Stimulated activated CD8-positive, alpha-beta memory T cell treated with anti-CD3 and anti-CD28 coated beads, Interleukin-7, amount 100 ng/mL, for 24 hours (primary cell): ENCODE results near the gene MAB21L4.

ENCODE experiments used
- DNase-seq: peaks from one replicate; pipeline ENCODE4 v3.0.0-alpha.2; 2020; ENCODE audit warnings: low read depth

Gene MAB21L4

GRCh38 chr2:240925191-240925567 lies 29.2 kb upstream of the MAB21L4 start:
- no peak for DNase-seq

GRCh38 chr2:240922982-240923537 lies 27.1 kb upstream of the MAB21L4 start:
- DNase-seq: no peak

DNA sequence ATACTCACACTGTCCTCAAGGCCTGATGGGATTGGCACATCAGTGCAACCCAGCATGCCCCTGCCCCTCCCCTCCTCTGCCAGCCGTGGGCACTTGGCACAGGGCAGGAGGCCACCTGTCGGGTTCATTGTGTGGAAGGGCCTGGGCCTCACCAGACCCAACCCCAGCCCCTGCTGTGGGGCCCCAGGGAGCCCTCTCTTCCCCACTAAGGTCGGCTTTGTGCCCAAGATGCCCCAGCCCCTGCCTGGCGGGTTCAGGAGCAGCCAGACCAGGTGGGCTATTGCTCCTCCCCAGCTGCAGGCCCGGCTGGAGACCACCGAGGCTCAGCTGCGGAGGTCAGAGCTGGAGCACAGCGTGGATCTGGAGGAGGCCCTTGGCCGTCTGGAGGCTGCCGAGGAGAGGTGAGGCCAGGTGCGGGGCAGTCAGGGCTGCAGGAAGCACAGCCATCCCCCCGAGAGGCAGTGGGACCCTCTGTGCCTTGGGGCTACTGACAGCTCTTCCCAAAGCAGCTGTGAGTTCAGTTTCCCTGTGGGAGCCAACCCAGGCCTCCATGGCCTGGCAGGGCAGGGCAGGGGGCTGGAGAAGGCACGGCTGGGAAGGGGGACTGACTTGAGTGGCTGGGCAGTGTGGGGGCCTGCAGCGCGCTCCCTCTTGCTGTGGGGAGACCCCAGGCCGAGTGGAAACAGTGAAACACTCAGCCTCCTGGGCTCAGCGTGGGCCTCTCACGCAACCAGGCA lies 26.5 kb upstream of the MAB21L4 start:
- no peak for DNase-seq

DNA sequence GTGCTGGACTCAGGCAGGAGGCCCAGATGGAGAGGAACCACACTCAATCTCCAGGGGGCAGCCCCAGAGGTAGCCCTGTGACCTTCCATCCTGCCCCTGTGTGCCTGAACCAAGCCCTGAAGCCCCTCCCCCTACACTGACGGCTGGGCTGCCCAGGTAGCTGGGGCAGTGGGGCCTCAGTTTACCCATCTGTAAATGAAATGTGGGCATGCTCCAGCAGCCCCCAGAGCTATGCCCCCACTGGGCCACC lies 26.0 kb upstream of the MAB21L4 start:
- DNase-seq: no peak

DNA sequence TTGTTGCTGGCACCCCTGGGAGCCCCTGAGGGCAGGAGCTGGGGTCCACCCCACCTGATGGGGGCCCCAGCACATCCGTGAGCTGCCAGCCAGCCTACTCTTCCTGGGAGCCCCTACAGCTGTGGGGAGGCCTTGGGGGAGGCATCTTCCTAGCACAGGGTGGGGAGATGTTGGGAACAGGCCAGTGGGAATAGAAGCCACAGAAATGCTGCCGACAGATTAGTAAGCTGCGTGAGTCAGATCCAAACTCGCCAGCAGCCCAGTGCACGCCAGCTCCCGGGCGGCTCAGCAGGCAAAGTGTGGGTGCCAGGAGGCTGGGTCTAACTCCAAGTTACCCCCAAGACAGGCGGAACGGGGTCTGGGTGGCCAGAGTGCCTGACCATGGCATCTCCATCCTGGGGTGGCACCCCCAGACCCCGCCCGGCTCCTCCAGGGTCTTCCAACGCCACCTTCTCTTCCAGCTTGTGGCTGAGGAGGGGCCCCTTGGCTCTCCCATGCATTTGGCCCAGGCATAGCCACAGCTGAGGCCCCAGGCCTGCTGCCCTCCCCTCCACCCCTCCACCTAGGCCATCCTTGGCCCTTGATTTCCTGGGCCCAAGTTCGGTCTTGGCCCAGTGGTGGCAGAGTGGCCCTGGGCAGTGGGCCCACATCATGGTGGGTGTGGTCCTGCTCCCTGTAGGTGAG lies 25.5 kb upstream of the MAB21L4 start:
- no peak for DNase-seq

DNA sequence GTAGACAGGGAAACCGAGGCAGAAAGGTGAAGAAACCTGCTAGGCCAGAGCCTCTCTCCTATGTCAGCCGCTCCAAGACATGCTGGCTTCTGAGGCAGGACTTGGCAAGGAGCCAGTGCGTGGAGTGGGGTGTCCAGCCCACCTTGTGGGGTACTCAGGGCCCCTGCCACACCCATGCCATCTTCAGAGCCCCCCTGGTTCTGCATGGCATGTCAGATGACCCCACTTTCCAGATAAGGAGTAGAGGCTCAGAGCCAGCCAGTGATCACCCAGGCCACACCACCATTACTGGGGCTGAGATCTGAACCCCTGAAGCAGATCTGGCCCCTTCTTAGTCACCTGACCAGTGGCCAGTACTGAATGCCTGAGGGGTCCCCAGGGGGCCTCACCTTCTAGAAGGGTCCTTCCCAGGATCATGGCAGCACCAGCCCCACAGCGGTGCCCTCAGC lies 24.9 kb upstream of the MAB21L4 start:
- DNase-seq: no peak

DNA sequence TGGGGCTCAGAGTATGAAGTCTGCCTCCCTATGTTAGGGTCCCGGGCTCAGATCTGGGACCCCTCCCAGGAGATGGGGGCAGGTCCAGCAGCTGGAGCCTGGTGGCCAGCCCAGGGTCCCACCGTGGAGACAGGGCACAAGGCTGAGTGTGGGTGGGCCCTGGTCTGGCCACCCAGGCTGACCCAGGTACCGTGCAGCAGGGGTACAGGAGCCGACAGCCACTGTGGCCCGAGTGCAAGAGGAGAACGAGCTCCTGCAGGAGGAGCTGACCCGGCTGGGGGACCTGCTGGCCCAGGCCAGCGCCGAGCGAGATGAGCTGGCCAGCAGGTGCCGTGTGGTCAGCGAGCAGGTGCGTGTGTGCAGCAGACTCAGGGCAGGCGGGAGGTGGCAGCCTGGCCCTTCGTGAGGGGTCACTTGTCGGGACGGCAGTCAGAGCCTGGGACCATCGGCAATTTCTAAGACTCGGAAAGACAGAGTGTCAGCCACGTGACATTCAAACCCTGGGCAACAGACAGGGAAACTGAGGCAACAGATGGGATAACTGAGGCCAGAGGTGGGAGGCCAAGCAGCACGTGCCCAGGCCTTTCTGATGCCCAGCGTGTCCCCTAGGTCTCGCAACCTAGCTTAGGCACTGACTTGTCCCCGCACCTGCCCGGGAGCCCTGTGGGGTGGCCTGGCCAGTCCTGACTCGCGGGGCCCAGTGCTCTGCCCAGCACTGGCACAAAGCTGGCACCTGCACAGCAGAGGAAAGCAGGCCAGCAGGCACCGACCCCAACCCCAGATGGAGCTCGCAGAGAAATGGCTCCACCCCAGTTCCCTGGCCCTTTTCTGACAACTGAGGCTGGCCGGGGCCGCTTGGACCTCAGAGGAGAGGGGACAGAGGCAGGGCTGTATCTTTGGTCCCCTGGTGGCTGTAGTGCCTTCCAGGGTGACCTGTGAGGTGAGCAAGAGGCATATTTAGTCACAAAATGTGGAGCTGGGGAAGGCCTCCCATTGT lies 24.1 kb upstream of the MAB21L4 start:
- no peak for DNase-seq

- DNase-seq: no peak
Observed at GRCh38 chr2:240919161-240919781, 23.3 kb upstream of the MAB21L4 start.

DNA sequence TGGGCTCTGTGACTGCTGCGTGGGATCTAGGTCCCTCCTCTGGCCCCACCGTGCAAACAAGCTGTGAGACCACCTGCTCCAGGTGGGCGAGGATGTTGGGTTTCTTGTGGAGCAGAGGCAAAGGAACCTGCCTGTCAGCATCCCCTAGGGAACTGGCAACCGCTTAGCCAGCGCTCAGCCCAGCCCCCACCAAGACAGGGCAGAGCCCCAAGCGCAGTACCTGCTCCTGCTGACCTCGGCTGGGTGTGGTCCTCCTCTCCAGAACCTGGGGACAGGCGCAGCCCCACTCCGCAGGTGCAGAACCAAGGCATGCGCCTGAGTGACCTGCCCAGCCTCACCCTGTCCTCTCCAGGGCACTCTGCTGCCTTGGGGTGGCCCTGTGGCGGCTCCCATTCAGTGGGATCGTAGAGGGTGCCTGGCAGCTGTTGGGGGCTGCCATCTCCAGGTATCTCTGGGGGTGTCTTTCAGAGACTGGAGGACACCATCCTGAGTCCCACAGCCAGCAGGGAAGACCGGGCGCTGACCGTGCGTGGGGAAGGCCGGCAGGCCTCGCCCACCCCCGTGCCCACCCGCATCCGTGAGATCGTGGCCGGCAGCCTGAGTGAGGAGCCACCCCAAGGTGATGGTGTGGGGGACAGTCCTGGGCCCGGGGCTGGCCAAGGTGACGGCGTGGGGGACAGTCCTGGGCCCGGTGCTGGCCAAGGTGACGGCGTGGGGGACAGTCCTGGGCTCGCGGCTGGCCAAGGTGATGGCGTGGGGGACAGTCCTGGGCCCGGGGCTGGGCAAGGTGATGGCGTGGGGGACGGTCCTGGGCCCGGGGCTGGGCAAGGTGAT lies 22.5 kb upstream of the MAB21L4 start:
- DNase-seq: no peak

GRCh38 chr2:240917684-240918257 lies 21.8 kb upstream of the MAB21L4 start:
- DNase-seq: no peak

DNA sequence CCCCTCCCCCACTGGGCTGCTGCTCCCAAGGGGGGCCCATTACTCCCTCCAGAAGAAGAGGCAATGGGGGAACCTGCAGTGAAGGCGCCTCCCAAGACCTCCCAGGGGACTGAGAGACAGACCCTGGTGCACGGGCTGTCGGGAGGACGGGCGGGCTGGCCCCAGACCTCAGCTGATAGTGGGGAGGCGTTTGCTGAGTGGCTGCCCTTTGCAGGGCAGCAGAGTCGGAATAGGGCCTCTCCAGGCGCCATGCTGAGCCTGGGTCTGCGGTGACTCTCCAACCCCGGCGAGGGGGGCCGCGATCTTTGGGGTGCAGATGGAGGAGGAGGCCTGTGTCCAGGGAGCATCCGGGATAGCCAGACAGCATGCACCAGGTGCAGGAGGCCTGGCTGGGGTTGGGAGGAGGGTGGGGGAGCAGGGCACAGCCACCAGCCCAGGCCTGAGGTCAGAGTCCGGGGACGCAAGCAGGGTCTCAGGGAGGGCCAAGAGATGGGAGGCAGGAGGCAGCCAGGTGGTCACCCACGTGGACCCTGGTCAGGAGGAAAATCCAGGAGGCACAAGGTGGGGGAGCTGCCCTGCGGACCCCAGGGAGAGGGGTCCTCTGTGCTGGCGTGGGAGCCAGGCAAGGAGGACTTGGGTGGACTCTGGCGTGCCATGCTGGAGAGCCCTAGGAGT lies 21.2 kb upstream of the MAB21L4 start:
- DNase-seq: no peak

GRCh38 chr2:240916571-240917008 lies 20.6 kb upstream of the MAB21L4 start:
- DNase-seq: no peak

DNA sequence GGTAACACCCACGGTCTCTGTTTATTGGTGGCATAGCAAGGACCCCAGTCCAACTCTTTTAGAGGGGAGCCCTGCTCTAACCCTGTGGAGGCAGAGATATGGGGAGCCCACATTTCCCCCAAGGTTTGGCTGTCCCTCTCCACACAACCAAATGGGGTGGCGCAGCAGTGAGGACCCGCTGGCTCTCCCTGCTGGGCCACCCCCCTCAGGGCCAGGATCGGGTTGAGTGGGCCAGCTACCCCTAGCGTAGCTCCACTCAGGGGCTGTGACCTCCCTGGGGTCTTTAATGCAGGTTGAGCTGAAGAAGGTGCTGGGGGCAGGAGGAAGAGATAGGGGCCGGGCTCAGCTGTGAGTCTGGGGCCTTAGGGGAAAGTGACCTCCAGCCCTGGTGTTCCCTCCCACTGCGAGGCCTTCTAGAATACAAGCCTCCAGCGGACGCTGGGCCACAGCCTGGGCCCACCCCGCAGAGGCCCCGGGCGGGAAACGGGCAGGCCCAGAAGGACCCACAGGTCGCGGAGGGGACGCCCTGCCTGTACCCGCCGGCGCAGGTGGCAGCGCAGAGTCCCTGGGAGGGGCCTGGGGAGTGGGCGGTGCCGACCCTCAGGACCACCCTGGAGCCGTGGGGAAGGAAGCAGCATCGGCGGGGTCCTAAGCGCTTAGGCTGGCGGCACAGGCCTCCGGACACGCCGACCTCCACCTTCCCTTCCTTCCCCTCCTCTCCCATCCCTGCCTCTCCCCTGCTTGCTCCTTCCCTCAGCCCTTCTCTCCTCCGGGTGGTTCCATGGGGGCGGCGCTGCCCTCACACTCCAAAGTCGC lies 19.8 kb upstream of the MAB21L4 start:
- DNase-seq: no peak

- DNase-seq: no peak
Observed at GRCh38 chr2:240914645-240915525, 18.9 kb upstream of the MAB21L4 start.

- DNase-seq: peak; percentile 42
Observed at GRCh38 chr2:240913810-240914644, 18.1 kb upstream of the MAB21L4 start.

DNA sequence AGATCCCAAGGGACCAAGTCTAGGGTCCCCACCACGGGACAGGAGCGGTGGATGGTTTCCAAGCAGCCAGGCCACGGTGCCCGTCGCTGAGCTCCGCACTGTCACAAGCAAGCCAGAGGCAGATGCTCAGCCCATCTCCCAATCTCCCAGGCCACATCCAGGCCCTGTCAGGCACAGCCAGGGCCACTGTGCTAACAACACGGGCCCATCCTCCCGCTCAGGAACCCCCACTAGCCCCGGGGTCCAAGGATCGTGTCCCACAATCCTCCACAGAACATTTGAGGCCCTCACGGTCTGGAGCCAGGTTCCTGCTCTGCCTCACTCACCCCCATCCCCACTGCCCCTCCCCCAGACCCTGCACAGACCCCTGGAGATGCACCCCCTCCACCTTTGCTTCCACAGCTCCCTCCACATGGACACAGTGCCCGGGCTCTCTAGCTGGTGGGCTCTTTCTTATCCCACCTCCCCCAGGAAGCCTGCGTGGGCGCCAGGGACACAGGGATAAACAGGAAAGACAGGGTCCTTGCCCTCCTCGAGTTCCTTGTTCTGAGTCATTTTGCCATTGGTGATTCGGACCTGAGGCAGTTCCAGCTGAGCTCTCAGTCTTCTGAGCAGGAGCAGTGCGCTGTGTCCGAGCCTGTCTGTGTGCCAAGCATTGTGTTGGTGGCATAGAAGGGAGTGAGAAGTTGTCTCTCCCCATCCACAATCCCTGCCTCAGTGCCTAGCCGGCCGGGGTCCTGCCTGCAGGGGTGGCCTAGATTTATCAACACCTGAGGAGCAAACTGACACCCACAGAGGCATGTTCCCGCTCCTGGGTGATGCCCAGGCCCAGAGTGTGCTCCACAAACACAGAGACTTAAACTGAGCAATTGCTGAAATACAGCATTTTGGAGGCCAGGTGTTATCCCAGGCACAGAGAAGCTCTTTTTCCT lies 17.2 kb upstream of the MAB21L4 start:
- no peak for DNase-seq
